Measurements from ENCODE around the gene NTHL1. TPM values are rescaled to one million over a fixed set of nuclear protein-coding genes. Genes with fewer than 3 reads are reported as not detected.

Gene NTHL1
- total and polyA plus RNA-seq, 10 of the 15 experiments (the other 5 are each of a cell fraction or from before 2014, with no cell fraction given), result 0.85 to 54.7 (median 39.0) TPM

GRCh38 chr16:2077696-2078095 lies 30.1 kb upstream of the NTHL1 start:
- ChIA-PET CTCF (no interaction called here), SMC1A (ENCODE audit: uncharacterized antibody, unreplicated experiment) (no interaction called here), RAD21 (ENCODE audit: unreplicated experiment) (no interaction called here), POLR2A (no interaction called here)
- TF ChIP-seq SIN3A (IDR thresholded peaks at IDR 0.05; ENCODE audit: low read depth, low read length) (no peak), IRF5 (IDR thresholded peaks at IDR 0.05; ENCODE audit: borderline replicate concordance) (no peak), POLR2AphosphoS2 (IDR thresholded peaks at IDR 0.05; ENCODE audit: low read depth, low read length) (no peak), MTA3 (IDR thresholded peaks at IDR 0.05; ENCODE audit: borderline replicate concordance, low read length) (no peak), CREM (IDR thresholded peaks at IDR 0.05; ENCODE audit: low read depth) (no peak), TARDBP (IDR thresholded peaks at IDR 0.05; ENCODE audit: borderline replicate concordance) (no peak), POLR2AphosphoS5 (IDR thresholded peaks at IDR 0.05; ENCODE audit: low read length) (no peak), NFIC (IDR thresholded peaks at IDR 0.05; ENCODE audit: low read depth, low read length) (no peak), BHLHE40 (IDR thresholded peaks at IDR 0.05; ENCODE audit: borderline replicate concordance in 1 of 2, low read depth in 2 of 2, low read length in 1 of 2) (no peak), RELB (IDR thresholded peaks at IDR 0.05; ENCODE audit: low read depth) (no peak), HDGF (IDR thresholded peaks at IDR 0.05) (no peak), RAD51 (IDR thresholded peaks at IDR 0.05) (no peak), ATF7 (IDR thresholded peaks at IDR 0.05; ENCODE audit: low read depth) (no peak), ZBTB33 (IDR thresholded peaks at IDR 0.05) (no peak), CBX3 (IDR thresholded peaks at IDR 0.05; ENCODE audit: borderline replicate concordance, low read depth) (no peak), ZNF274 (IDR thresholded peaks at IDR 0.05; ENCODE audit: insufficient read depth, insufficient read length) (no peak)
- Histone ChIP-seq H3K27ac (ENCODE audit: control insufficient read depth, insufficient read depth) (no peak overlapping the region), H3K4me2 (ENCODE audit: control insufficient read depth, insufficient read depth) (no peak overlapping the region), H4K20me1 (ENCODE audit: control insufficient read depth, insufficient read depth) (no peaks in the 10 kb centered on the region), H3K27me3 (replicated peaks in 1 of 2; ENCODE audit: control insufficient read depth in 2 of 2, insufficient read depth in 2 of 2, low read length in 1 of 2) (no peaks in the 10 kb centered on the region), H3K9ac (ENCODE audit: control insufficient read depth, insufficient read depth, low read length) (no peak overlapping the region), H3K4me3 (no peak overlapping the region), H3K36me3 (ENCODE audit: control insufficient read depth in 2 of 2, insufficient read depth in 2 of 2, low read length in 1 of 2) (peaks cover 0 to 7% of the 10 kb centered on the region in 2 experiments; a peak in 2 of 4 replicates), H3K4me1 (ENCODE audit: control insufficient read depth, insufficient read depth, low read length) (no peaks in the 10 kb centered on the region), H2AFZ (ENCODE audit: control insufficient read depth, low read depth, low read length) (no peak overlapping the region), H3K79me2 (ENCODE audit: control insufficient read depth, insufficient read depth, low read length) (no peaks in the 10 kb centered on the region), H3K9me3 (replicated peaks; ENCODE audit: control insufficient read depth, insufficient read depth, low read length) (no peaks in the 10 kb centered on the region)
- in situ Hi-C loops (cut with MboI), result no loop called here
- WGBS (ENCODE audit: insufficient coverage, insufficient replicate concordance, low lambda C conversion rate, missing lambda C conversion rate), result 85% methylated on average over 18 of the region's 21 CpGs
- TSS peak; percentile 50 for BruUV-seq (replicated peaks)
- no peak for FAIRE-seq
- intact Hi-C loops (cut with micrococcal nuclease; ENCODE audit: unreplicated experiment), result no loop called here
- ATAC-seq, result no peak
- no peak for DNase-seq (ENCODE audit: low read depth, low spot score)
